ENCODE results near the gene LRTM1.

LRTM1 gene

GRCh38 chr3:54889731-54890130 lies 38.1 kb downstream of the LRTM1 start:
- no peak for DNase-seq

- DNase-seq, result no peak
These were observed 39.0 kb downstream of the LRTM1 start for GRCh38 chr3:54888873-54889272.

GRCh38 chr3:54888162-54888561 lies 39.7 kb downstream of the LRTM1 start:
- DNase-seq, result no peak

- DNase-seq, result no peak
These were observed 45.6 kb downstream of the LRTM1 start for GRCh38 chr3:54882129-54882833.

GRCh38 chr3:54878145-54878544 lies 49.7 kb downstream of the LRTM1 start:
- DNase-seq, result no peak

- no peak for DNase-seq
These were observed 50.1 kb downstream of the LRTM1 start for GRCh38 chr3:54877730-54878129.

GRCh38 chr3:54876694-54877093 lies 51.2 kb downstream of the LRTM1 start:
- DNase-seq, result no peak

- DNase-seq, result no peak
These were observed 52.1 kb downstream of the LRTM1 start for GRCh38 chr3:54875596-54876268.

GRCh38 chr3:54874816-54875556 lies 52.9 kb downstream of the LRTM1 start:
- no peak for DNase-seq

GRCh38 chr3:54873059-54874010 lies 54.5 kb downstream of the LRTM1 start:
- DNase-seq, result no peak

GRCh38 chr3:54871867-54872266 lies 56.0 kb downstream of the LRTM1 start:
- DNase-seq, result no peak

- DNase-seq, result peak in 1 of 3 donors; percentile 14
These were observed 57.4 kb downstream of the LRTM1 start for GRCh38 chr3:54870423-54870822.
